HG03571 (cell line): ENCODE results near the gene SH3BP2.

Source experiments
- ATAC-seq: cut with Tn5 transposase; IDR thresholded peaks from one replicate; pipeline ENCODE4 v1.9.1; 2021; ENCODE audit not compliant: unreplicated experiment

SH3BP2 gene

DNA sequence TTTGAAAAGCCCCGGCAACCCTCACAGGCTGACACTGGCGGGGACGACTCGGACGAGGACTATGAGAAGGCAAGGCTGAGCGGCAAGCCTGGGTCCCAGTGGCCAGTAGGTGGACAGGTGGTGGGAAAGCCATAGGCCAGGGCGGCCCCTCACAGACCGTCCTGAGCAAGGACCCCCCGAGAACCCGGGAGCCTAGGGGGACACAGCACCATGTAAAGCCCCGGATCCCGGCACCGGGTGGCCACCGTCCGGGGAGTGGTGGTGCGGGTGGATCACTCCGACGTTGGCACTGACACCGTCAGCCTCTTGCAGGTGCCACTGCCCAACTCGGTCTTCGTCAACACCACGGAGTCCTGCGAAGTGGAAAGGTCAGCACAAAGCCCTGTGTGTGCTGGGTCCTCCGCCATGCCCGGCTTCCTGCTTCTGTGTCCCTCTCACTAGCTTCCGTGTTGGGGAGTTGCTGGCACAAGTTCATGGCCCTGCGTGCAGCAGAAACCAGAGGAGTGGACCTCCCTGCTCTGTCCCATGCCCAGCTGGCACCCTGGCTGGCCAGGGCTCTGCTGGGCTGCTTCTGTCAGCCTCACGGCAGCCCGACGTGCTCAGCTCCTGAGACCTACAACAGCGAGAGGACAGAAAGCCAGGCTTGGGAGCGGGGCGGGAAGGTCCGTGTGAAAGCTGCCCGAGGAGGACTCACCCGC is 38.9 kb downstream of the SH3BP2 start:
- no peak for ATAC-seq

GRCh38 chr4:2832309-2832980 is 39.6 kb downstream of the SH3BP2 start:
- ATAC-seq, result peak; percentile 78

- ATAC-seq, result no peak
Observed at GRCh38 chr4:2832981-2833670, 40.2 kb downstream of the SH3BP2 start.

GRCh38 chr4:2833671-2834000 is 40.8 kb downstream of the SH3BP2 start:
- no peak for ATAC-seq

DNA sequence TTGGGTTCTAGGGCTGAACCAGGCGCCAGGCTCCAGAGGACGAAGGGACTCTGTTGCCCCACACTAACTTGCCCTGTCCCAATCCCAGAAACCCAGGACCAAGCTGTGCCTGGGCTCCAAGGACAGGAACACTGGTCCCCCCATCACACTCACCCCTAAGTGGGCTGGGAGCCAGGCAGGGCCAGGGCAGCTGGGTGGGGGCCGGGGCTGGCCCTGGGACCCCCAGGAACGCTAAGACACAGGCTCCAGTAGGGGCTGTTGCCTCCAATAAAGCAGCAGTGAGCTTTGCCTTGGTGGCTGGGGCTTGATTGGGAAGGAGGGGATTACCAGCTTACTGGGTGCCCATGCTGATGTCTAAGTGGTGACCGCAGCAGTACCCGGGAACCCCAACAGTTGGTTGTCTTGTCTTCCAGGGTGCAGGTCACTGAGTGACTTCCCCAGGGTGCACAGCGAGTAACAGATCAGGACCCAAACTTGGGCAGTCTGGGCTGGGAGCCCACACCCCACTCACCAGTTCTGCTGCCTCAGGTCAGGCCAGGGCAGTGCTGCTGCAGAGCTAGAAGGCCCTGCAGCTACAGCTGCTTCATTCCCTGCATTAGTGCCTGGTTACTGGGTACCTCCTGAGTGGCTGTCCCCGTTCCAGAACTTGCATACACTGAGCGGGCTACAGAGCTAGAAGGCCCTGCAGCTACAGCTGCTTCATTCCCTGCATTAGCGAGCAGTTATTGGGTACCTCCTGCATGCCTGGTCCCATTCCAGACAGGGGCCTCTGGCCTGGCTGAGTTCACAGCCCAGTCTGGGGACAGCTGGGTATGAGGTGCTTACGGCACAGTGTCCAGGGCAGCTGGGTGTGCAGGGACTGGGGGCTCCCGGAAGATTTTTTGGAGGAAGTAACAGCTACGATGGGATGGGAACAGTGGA is 41.4 kb downstream of the SH3BP2 start:
- ATAC-seq, result no peak

GRCh38 chr4:2835978-2836377 is 43.1 kb downstream of the SH3BP2 start:
- no peak for ATAC-seq

GRCh38 chr4:2836391-2836859 is 43.5 kb downstream of the SH3BP2 start:
- no peak for ATAC-seq

DNA sequence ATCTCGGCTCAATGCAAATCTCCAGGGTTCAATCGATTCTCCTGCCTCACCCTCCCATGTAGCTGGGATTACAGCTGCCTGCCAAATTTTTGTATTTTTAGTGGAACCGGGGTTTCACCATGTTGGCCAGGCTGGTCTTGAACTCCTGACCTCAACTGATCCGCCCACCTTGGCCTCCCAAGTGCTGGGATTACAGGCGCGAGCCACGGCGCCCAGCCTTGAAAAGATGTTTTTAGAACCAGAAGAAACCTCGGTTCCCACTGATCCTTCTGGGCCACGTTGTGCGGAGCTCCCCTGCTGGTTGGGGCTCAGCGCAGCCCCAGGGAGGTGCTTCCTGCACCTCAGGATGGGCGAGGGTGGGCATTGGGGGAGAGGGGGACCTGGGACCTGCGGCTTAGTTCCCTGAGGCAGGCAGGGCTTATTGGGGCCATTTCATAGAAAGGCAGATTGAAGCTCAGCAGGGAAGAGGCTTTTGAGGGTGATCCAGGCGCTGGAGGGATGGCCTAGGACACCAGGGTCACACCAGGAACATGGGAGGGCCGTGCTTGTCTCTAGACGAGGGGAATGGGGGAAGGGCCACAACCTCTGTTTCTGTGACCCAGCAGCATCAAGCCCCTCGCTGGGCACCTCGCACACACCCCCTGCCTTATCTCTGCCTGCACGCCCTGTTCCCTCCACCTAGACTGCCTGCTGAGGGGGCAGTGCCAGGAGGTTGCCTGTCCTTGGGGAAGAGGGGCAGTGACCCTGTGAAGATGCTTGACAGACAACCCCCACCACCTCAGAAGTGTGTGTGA is 44.4 kb downstream of the SH3BP2 start:
- no peak for ATAC-seq

GRCh38 chr4:2837904-2838496 is 45.1 kb downstream of the SH3BP2 start:
- no peak for ATAC-seq

GRCh38 chr4:2839060-2839459 is 46.2 kb downstream of the SH3BP2 start:
- no peak for ATAC-seq

GRCh38 chr4:2842687-2843262 is 49.9 kb downstream of the SH3BP2 start:
- ATAC-seq, result no peak

- ATAC-seq, result peak; percentile 78
Observed at GRCh38 chr4:2843263-2843940, 50.5 kb downstream of the SH3BP2 start, which contains the start of gene ADD1. TSS of gene ADD1 (plus strand) at chr4:2843844. CDS start at chr4:2875916, 32,072 bp downstream.

DNA sequence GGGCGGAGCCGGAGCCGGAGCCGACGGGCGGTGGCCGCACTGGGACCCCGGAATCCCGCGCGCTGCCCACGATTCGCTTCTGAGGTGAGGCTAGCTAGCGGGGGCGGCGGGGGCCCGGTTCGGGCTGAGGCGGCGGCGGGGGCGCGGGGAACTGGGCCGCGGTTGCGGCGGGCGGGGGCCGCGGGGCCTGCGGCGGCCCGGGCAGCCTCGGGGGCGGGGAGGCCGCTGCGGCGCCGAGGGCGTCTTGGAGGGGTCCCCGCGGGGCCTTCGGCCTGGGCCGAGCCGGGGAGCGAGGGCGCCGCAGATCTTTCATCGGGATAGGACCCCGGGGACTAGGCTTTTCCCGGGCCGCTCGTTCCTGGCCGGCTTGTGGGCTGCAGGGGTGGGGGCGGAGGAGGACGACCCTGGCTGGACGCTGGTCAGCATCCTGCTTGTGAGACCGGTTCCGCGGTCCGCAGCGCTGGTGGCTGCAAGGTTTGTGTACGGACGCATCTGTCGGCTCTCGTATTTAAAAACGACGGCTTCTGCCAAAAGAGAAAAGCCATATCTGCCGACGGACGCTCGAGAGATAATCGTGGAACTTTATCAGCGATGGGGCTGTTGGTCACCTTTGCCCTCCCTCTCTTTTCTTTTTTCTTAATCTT is 51.2 kb downstream of the SH3BP2 start:
- peak; percentile 17 for ATAC-seq

GRCh38 chr4:2846172-2846571 is 53.3 kb downstream of the SH3BP2 start:
- no peak for ATAC-seq

DNA sequence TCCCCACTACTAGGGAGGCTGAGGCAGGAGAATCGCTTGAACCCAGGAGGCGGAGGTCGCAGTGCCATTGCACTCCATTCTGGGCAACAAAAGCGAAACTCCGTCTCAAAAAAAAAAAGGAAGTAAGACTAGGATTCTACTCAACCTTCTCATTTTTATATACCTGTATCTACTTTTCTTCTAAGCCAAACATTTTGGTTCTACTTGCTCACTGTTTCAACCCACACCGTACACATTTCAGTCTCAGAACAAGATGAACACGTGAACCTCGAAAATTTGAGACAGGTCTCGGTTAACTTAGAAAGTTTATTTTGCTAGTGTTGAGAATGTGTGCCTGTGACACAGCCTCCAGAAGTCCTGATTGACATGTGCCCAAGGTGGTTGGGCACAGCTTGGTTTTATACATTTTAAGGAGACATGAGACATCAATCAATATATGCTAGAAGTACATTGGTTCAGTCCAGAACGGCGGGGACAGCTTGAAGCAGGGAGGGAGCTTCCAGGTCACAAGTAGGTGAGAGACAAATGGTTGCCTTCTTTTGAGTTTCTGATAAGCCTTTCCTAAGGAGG is 54.5 kb downstream of the SH3BP2 start:
- ATAC-seq, result no peak

DNA sequence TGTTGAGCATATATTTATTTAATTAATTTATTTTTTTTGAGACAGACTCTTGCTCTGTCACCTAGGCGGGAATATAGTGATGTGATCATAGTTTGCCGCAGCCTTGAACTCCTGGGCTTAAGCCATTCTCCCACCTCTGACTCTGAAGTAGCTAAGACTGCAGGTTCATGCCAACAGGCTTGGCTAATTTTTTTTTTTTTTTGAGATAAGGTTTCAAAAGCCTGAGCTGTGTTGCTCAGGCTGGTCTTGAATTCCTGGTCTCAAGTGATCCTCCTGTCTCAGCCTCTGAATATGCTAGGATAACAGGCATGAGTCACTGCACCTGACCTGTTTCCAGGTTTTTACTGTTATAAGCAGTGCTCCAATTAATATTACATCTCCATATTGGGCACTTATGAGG is 55.6 kb downstream of the SH3BP2 start:
- ATAC-seq, result no peak

- ATAC-seq, result no peak
Observed at GRCh38 chr4:2849267-2850152, 56.6 kb downstream of the SH3BP2 start.
